NCI-H345 treated with DMSO at 0.1 percent for 48 hours (cell line): ENCODE measurements around the gene ELP2.
"Not testable (repeated sequence)": the region's sequence is repeated elsewhere in the genome, so short reads cannot be mapped to it uniquely, and the experiment has no call there.

Experiments used
- DNase-seq: peaks from one replicate; lab custom pipeline; 2025; ENCODE audit not compliant: unreplicated experiment; lab: John Stamatoyannopoulos, UW

Gene ELP2

DNA sequence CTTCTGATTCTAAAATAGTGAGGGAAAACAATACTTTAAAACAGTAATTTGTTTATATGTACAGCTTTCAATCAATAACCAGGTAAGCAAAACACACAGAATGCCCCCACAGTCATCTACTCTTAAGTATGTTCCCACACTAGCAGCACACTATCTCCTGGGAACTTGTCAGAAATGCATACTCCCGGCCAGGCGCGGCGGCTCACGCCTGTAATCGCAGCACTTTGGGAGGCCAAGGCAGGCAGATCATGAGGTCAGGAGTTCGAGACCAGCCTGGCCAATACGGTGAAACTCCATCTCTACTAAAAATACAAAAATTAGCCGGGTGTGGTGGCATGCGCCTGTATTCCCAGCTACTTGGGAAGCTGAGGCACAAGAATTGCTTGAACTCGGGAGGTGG, 12.9 kb upstream of the ELP2 start:
- DNase-seq = not testable (repeated sequence)

DNA sequence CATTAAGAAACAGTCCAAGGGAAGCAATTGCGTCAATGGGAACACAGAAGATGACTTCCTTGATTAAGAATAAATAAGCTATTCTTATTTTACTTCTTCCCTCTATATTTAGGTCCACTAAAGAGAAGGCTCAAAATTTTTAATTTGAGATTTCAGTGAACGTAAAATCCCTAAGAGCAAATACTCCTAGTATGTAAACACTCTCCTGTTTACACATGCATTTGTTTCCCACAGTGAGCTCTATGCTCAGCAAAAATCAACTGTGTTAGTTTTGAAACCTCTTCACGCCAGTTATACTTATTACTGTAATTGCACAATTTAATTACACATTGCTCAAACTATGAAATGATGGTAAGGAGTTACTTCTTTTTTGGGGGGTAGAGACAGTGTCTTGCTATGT, 9.4 kb upstream of the ELP2 start:
- no peak for DNase-seq

- DNase-seq = no peak
These were observed 4.9 kb upstream of the ELP2 start for GRCh38 chr18:36124841-36125240.

GRCh38 chr18:36126668-36127067, 3.0 kb upstream of the ELP2 start:
- DNase-seq = no peak

GRCh38 chr18:36127836-36128529, 1.7 kb upstream of the ELP2 start:
- DNase-seq = no peak

DNA sequence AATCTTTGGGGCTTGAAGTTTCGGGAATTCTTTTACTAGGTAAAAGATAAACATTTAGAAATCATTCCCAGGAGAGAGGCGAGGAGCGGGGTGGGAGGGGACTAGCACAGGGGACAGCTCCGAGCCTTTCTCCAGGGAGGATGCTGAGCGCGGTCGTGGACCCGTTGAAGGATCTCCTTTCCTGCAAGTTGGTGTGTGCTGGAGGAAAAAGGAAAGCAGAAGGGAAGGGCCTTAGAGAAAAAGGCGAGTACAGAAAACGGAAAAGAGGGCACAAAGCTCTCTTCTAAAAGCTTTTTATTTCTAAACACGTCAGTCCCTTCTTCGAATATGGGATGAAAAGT, 1.2 kb upstream of the ELP2 start:
- DNase-seq = peak; percentile 15

DNA sequence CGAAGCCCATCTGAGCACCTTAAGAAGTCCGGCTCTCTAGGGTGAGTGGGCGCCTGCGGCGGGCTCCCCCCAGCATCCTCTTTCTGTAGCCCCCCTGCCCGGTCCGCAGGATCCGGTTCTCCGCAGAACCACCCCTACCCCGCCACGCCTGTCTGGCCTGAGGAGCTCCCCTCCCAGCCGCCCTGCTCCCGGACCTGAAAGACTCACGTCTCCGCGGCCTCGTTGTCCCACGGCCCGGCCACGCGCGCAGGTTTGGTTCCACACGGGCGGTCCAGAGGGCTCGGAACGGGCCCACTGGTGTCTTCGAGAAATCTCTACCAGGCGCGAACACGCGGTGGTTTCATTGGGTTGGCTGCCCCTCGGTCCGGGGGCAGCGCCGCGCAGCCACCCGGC, 796 bp upstream of the ELP2 start:
- DNase-seq = no peak

- DNase-seq = no peak
These were observed 536 bp downstream of the ELP2 start for GRCh38 chr18:36130039-36130831.

DNA sequence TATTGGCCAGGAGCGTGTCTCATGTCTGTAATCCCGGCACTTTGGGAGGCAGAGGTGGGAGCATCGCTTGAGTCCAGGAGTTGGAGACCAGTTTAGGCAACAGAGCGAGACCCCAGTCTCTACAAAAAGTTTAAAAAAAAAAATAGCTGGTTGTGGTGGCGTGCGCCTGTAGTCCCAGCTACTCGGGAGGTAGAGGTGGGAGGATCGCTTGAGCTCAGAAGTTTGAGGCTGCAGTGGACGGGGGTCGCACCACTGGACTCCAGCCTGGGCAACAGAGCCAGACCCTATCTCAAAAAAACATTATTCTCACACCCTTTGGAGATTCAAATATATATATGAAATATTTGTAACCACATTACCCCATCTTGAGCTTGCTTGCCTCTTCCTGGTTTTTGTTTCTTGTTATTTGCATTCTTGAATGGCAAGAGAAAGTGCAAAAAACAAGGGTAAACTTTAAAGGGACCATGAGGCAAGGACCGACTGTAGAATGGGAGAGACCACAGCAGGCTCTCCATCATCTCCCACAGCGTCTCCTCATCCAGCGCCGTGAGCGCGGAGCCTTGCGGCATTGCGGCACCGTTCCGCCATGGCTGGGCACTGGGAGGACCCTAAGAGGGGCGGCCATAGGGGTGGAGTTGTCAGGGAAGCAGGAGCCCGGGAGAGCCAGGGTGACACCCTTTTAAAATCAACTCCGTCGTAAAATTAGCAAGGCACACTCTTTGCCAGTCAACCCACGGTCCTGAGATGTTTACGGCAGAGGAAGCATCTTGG, 1.4 kb downstream of the ELP2 start:
- no peak for DNase-seq

DNA sequence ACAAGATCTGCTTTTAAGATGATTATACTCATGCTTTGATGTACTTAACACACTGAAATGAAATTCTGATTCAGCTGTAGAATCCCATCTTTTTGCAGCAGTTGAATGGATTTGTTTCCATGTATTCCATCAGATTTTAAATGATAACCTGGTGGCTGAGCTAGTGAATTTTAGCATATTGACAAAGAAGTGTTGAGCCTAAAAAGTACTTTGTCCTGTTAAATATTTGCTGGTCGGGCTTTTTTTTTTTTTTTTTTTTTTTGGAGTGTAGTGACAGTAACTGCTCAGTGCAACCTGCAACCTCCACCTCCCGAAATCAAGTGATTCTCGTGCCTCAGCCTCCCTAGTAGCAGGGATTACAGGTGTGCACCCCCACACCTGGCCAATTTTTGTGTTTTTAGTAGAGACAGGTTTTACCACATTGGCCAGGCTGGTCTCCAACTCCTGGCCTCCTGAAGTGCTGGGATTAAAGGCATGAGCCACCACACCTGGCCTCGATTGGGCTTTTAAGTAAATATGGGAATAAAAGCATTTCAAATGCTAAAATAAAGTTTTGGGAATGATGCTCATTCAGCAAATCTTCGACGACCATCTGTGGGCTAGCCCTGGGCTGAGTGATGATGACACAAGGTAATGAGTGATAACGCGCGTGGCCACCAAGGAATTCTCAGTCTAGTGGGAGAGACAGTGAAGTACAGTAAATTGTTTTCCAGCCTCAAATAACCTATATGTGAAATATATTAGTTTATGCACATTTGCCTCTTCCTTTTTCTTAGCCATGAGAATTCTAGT, 2.2 kb downstream of the ELP2 start:
- no peak for DNase-seq

DNA sequence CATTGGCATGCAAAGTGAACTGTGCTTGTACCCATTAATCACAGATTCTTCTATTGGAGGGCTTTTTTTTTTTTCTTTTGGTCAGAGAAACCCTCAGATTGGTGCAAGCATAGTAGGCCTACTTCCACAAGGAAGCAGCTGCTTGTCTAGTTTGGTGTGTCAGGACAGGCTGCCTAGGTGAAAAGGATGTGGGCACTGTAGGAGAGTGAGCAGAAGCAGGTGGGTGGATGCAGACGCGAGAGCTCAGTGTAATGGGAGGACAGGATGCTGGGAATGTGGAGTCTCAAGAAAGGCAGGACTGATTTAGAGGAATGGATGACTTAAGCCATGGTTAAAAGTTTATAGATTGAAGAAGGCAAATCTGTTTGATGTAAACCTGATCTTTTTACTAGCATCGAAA, 3.1 kb downstream of the ELP2 start:
- no peak for DNase-seq

- no peak for DNase-seq
These were observed 5.6 kb downstream of the ELP2 start for GRCh38 chr18:36135264-36135663.

DNA sequence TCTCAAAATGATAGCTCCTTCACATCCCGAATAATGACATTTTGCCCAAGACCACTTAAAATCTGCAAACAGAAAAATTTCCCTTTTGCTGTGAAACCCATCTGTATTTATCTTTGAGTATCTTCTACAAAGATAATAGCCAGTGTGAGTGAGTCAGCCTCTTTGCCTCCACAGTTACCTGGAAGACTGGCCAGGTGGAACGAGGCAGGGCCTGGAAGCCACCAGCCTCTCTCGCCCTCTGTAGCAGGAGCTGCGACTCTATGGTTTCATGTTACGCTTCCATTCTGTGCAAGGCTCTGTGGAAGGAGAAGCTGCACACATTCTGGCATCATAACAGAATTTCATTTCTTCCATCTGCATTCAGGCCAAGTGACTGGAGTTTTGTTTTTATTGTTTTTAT, 9.5 kb downstream of the ELP2 start:
- DNase-seq = no peak

DNA sequence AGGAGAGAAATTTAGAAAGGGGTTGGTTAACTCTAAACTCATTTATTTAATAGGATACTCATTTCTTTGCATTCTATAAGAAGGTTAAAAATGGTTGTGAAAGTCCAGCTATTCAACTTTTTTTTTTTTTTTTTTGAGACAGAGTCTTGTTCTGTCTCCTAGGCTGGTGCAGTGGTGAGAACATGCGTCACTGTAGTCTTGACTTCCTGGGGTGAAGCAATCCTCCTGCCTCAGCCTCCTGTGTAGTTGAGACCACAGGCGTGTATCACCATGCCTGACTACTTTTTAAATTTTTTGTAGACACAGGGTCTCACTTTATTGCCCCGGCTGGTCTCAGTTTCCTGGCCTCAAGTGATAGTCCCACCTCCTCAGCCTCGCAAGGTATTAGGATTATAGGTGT, 11.9 kb downstream of the ELP2 start:
- no peak for DNase-seq

GRCh38 chr18:36142751-36143150, 13.1 kb downstream of the ELP2 start:
- no peak for DNase-seq

DNA sequence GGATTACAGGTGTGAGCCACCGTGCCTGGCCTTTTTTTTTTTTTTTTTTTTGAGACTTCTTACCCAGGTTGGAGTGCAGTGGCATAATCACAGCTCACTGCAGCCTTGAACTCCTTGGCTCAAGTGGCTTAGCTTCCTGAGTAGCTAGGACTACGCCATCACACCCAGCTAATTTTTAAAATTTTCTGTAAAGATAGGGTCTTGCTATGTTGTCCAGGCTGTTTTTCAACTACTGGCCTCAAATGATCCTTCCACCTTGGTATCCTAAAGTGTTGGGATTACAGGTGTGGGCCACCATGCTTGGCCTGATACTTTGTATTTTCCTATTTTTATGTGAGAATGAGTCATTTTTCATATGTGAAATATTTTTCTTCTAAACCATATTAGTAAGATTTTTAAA, 13.7 kb downstream of the ELP2 start:
- no peak for DNase-seq

DNA sequence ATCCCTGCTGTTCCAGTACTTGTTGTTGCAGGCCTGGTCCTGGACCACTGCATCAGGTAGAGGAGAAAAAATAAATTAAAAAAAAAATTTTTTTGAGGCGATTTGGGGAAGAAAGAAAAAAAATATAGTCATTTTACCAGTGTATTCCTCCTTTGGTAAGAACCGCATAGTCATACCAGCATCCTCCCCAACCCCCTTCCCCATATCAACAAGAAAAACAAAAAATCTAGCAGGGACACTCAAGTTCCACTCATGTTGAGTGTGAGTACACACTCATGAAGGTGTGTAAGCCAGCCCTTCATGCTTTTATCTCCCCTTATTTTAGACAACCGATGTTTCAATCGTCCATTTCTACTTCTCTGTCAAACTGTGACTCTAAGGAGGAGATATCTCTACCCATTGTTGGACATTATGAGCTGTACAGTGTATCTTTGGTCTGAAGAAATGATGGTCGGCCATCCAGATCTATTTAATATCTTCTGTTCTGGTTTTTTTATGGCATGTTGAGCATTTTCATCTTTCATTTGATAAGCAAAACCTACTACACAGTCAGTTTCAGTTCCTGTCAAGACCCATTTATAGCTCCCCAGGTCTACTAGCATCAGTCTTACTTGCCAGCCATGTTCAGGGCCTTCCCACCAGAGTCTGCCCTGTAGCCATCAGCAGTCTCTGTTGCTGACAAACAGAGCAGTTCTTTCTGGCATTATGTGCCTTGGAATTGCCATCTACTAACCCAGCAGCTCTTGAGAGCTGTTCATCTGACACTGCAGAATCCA, 20.0 kb downstream of the ELP2 start:
- no peak for DNase-seq

- no peak for DNase-seq
These were observed 23.1 kb downstream of the ELP2 start for GRCh38 chr18:36152781-36153180.

DNA sequence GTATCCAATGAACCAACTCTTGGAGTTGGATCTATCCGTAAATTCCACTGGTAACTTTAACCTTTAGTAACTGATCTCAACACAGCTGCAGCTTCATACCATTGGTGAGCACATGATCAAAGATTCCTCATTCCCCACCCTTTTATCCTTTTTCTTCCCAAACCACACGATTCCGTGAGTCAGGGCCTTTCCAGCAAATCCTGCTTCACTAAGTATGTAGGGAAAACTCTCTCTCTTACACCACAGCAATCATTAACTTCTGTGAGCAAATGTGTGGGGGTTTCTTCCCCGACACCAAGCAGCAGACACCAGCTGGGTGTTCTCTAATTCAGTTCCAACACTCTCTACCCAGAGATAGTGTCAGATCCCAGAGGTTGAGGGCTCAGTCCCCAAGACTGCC, 23.5 kb downstream of the ELP2 start:
- DNase-seq = no peak

DNA sequence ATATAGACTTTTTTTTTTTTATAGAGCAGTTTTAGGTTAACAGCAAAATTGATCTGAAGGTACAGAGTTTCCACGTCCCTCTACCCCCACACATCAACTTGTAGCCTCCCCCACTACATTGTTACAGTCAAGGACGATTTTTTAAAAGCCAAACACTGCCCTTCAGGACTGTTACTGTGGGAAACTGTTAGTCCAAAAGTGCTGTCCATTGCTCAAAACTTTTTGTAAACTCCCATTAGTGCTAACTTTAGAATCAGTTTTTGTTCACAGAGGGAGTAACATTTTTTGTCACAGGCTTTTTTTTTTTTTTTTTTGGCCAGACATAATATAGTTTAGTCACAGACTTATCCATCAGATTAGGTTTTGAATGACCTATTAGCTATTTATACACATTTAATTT, 24.1 kb downstream of the ELP2 start:
- DNase-seq = no peak
